DMS 273 treated with DMSO at 0.1 percent for 48 hours (cell line): ENCODE data around the gene ELMO1.

Experiments used
- DNase-seq: peaks from one replicate; lab custom pipeline; 2025; lab: John Stamatoyannopoulos, UW

Gene ELMO1

GRCh38 chr7:36949711-36950600 lies 498.7 kb downstream of the ELMO1 start:
- DNase-seq = no peak

- DNase-seq = no peak
Observed at GRCh38 chr7:36946401-36946739, 502.3 kb downstream of the ELMO1 start.

- peak; percentile 97 for DNase-seq
Observed at GRCh38 chr7:36945612-36946400, 502.9 kb downstream of the ELMO1 start.

- no peak for DNase-seq
Observed at GRCh38 chr7:36944838-36945237, 503.8 kb downstream of the ELMO1 start.

GRCh38 chr7:36943591-36944435 lies 504.9 kb downstream of the ELMO1 start:
- DNase-seq = peak; percentile 69

GRCh38 chr7:36942955-36943354 lies 505.7 kb downstream of the ELMO1 start:
- DNase-seq = no peak

- no peak for DNase-seq
Observed at GRCh38 chr7:36942541-36942940, 506.1 kb downstream of the ELMO1 start.

GRCh38 chr7:36942025-36942424 lies 506.6 kb downstream of the ELMO1 start:
- DNase-seq = no peak

GRCh38 chr7:36941359-36941758 lies 507.3 kb downstream of the ELMO1 start:
- DNase-seq = no peak

- peak; percentile 76 for DNase-seq
Observed at GRCh38 chr7:36939816-36940215, 508.8 kb downstream of the ELMO1 start.

- DNase-seq = no peak
Observed at GRCh38 chr7:36937754-36938563, 510.7 kb downstream of the ELMO1 start.

GRCh38 chr7:36931892-36932291 lies 516.8 kb downstream of the ELMO1 start:
- no peak for DNase-seq

- DNase-seq = no peak
Observed at GRCh38 chr7:36929791-36930190, 518.9 kb downstream of the ELMO1 start.

- DNase-seq = no peak
Observed at GRCh38 chr7:36928718-36929117, 519.9 kb downstream of the ELMO1 start.

GRCh38 chr7:36928311-36928710 lies 520.4 kb downstream of the ELMO1 start:
- no peak for DNase-seq

- no peak for DNase-seq
Observed at GRCh38 chr7:36925691-36926090, 523.0 kb downstream of the ELMO1 start.

- no peak for DNase-seq
Observed at GRCh38 chr7:36925207-36925606, 523.5 kb downstream of the ELMO1 start.

- no peak for DNase-seq
Observed at GRCh38 chr7:36923943-36924436, 524.7 kb downstream of the ELMO1 start.

- DNase-seq = no peak
Observed at GRCh38 chr7:36923185-36923584, 525.5 kb downstream of the ELMO1 start.

GRCh38 chr7:36920433-36920832 lies 528.2 kb downstream of the ELMO1 start:
- no peak for DNase-seq

GRCh38 chr7:36919738-36920137 lies 528.9 kb downstream of the ELMO1 start:
- no peak for DNase-seq
